Retina (tissue), 1 donor: Measurements from ENCODE around the gene C19orf53.
A peak's percentile ranks its signal among the peaks of the same experiment; 100 is the strongest.

Experiments
- DNase-seq: peaks from one replicate; pipeline ENCODE4 v3.0.0-alpha.2; 2016

C19orf53 gene

GRCh38 chr19:13796301-13797057 is 22.2 kb downstream of the C19orf53 start:
- no peak for DNase-seq

- DNase-seq, result no peak
Observed at GRCh38 chr19:13797058-13797440, 22.8 kb downstream of the C19orf53 start.

DNA sequence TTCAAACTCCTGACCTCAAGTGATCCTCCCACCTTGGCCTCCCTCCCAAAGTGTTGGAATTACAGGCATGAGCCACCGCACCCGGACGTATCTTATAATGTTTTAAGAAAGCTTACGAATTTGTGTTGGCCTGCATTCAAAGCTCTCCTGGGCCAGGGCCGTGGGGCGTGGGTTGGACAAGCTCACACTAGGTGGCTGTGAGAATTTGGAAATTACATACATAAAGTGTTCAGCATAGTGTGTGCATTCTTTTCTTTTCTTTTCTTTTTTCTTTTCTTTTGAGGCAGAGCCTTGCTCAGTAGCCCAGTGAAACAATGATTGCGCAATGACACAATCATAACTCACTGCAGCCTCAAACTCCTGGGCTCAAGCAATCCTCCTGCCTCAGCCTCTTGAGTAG is 23.6 kb downstream of the C19orf53 start:
- DNase-seq, result no peak

GRCh38 chr19:13799669-13800068 is 25.4 kb downstream of the C19orf53 start:
- no peak for DNase-seq

DNA sequence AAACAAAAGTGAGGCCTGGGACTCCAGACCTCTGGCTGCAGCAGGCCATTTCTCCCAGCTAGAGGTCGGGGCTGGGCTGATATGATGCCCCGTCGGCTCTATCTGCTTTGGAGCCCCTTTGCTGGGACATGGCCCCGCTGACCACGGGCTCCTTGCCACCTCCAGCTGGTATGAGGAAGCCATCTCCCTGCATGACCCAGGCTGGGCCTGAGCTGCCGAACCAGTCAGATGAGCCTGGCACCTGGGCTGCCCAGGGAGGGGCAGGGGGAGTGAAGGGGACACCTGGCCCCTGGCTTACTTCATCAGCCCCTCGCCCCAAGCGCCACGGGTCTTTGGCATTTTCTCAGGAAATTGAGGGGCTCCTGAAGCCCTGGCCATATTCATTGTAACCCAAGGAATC is 28.8 kb downstream of the C19orf53 start:
- no peak for DNase-seq

DNA sequence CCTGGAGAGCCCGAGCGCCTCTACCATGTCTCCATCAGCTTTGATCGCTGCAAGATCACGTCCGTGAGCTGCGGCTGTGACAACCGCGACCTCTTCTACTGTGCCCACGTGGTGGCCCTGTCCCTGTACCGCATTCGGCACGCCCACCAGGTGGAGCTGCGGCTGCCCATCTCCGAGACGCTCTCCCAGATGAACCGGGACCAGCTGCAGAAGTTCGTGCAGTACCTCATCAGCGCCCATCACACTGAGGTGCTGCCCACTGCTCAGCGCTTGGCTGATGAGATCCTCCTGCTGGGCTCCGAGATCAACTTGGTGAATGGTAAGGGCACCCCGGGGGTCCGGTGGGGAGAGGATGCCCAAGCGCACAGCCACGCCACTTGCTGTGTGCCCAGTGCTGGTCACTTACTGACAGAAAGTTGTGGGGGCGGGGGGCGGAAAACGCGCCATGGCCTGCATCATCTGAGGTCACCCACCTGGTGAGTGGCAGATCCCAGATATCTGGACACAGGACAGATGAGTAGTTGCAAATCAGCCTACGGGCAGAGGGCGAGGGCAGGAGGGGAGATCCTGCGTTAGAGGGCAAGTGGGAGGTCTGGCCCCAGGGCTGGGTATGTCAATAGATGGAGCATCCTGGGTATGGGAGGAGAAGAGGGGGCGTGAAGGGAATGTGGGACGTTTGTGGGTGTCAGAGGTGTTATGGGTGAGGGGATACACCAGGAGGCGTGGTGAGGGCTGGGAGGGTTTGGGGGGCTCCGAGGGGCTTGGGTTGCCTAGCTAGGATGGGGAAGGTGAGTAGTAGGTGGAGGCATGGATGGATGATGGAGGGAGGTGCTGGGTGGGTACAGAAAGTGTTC is 30.8 kb downstream of the C19orf53 start:
- DNase-seq, result peak; percentile 38

GRCh38 chr19:13806728-13807127 is 32.5 kb downstream of the C19orf53 start:
- no peak for DNase-seq

- no peak for DNase-seq
Observed at GRCh38 chr19:13807421-13808021, 33.3 kb downstream of the C19orf53 start.

DNA sequence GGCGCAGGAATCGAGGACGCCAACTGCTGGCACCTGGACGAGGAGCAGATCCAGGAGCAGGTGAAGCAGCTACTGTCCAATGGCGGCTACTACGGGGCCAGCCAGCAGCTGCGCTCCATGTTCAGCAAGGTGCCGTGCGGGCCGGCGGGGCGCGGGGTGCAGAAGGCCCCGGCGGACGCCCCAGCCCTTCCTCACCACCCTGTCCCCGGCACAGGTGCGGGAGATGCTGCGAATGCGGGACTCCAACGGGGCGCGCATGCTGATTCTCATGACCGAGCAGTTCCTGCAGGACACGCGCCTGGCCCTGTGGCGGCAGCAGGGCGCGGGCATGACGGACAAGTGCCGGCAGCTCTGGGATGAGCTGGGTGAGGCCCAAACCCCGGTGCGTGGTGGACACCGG is 34.6 kb downstream of the C19orf53 start:
- no peak for DNase-seq

DNA sequence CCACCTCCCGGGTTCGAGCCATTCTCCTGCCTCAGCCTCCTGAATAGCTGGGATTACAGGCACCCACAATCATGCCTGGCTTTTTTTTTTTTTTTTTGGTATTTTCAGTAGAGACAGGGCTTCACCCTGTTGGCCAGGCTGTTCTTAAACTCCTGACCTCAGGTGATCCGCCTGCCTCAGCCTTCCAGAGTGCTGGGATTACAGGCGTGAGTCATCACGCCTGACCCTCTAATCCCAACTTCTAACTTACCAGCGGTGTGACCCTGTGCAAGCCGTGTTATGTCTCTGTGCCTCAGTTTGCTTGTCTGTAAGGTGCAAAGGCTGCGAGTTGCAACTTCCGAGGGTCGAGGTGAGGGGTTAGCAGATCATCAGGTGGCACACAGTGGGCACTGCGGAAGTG is 38.3 kb downstream of the C19orf53 start:
- DNase-seq, result no peak

DNA sequence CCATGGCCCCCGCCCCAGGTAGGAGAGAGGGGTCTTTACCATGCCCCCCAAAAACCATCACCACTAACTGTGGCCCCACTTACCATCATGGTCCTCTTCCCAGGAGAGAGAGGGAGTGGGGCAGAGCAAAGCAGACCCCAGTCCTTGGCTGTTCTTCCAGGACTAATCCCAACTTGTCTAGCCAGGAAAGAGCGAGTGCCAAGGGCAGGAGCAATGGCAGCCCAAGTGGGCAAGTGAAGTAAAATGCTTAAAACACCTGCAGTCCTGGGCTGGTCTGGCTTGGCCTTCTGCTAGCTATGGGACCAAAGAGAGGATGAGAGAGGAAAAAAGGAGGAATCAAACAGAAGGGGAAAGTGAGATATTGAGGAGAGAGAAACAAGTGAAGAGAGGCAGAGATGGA is 38.9 kb downstream of the C19orf53 start:
- DNase-seq, result no peak

- DNase-seq, result no peak
Observed at GRCh38 chr19:13814550-13814949, 40.3 kb downstream of the C19orf53 start.

- DNase-seq, result no peak
Observed at GRCh38 chr19:13817018-13817614, 42.9 kb downstream of the C19orf53 start.

DNA sequence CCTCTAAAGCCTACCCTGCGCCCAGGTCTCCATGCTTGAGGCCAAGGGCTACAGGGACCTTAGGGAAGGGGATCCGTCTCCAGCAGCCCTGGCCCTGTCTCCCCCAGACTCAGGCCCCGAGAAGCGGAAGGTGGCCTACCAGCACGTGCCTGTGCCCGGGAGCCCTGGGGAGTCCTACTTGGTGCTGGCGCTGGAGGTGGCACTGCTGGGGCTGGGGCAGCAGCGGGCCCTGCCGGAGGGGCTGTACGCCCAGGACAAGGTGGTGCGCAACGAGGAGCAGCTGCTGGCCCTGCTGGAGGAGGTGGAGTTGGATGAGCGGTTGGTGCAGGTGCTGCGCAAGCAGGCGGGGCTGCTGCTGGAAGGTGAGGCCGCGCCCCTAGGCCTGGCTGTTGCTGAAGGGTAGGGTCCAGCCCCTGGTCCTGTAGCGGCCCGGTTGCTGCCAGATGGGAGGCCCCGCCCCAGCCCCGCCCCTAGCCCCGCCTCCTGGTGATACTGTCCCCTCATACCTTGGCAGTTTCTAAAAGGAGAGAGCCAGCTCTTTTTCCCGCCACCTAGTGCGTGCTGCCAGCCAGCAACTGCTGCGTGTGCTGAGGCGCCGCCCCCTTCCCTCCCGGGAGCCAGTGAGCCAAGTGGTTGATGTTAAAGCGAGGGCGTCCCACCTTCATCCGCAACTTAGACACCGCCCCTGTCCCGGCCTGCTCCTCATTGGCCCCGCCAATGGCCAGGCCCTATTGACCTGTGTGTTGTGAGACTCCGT is 43.5 kb downstream of the C19orf53 start:
- peak; percentile 17 for DNase-seq

GRCh38 chr19:13819238-13819637 is 45.0 kb downstream of the C19orf53 start:
- DNase-seq, result no peak

DNA sequence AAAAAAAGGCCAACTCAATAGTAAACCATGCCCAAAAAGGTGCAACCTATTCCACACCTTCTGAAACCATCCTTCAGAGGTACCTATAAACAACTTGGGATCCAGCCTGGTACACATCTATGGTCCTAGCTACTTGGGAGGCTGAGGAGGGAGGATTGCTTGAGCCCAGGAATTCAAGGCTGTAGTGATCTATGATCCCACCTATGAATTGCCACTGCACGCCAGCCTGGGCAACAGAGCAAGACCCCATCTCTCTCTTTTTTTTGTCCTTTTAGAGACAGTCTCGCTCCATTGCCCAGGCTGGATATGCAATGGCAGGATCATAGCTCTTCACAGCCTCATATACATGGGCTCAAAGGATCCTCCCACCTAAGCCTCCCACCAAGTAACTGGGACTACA is 47.0 kb downstream of the C19orf53 start:
- no peak for DNase-seq

DNA sequence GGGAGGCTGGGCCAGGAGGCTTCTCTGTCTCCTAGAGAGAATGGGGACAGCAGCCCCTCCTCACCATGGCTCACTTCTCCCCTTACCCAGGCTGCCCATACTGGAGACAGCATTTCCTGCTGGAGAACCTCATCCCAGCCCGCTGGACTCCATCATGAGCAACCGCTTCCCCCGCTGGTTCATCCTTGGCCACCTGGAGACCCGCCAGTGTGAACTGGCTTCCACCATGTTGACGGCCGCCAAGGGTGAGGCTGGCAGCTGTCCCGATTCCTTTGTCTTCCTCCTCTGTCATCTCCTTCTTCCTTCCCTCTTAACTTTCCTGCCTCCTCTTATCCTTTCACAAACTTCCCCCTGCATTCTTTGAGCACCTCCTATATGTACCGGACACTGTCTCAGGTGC is 49.0 kb downstream of the C19orf53 start:
- DNase-seq, result no peak

DNA sequence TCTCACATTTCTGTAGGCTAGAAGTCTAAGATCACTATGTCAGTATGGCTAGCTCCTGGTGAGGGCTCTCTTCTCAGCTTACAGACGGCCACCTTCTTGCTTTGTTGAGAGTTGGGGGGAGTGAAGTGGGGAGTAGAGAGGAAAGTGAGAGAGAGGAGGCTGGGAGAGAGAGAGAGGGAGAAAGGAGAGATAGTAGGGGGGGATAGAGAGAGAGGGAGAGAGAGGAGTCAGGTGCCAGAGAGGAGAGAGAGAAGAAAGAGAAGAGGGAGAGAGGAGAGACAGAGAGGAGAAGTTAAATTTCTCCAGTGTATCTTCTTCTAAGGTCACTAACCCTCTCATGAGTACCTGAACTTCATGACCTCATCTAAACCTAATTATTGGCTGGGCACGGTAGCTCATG is 49.6 kb downstream of the C19orf53 start:
- no peak for DNase-seq

- DNase-seq, result no peak
Observed at GRCh38 chr19:13824703-13825102, 50.4 kb downstream of the C19orf53 start.

- DNase-seq, result no peak
Observed at GRCh38 chr19:13825489-13826441, 51.5 kb downstream of the C19orf53 start.

GRCh38 chr19:13826652-13827235 is 52.5 kb downstream of the C19orf53 start:
- DNase-seq, result no peak
